ENCODE measurements around the gene EXO5.

GRCh38 chr1:40475268-40475667 is 33.3 kb upstream of the EXO5 start:
- TF ChIP-seq CTCF (IDR thresholded peaks at IDR 0.05 in 4 of 5, conservative IDR thresholded peaks at IDR 0.05 in 1 of 5) (no peak), POLR2A (IDR thresholded peaks at IDR 0.05) (no peak)

All from gastrocnemius medialis (tissue), 4 donors.